Measurements from ENCODE around the gene FXYD3.

Gene FXYD3

DNA sequence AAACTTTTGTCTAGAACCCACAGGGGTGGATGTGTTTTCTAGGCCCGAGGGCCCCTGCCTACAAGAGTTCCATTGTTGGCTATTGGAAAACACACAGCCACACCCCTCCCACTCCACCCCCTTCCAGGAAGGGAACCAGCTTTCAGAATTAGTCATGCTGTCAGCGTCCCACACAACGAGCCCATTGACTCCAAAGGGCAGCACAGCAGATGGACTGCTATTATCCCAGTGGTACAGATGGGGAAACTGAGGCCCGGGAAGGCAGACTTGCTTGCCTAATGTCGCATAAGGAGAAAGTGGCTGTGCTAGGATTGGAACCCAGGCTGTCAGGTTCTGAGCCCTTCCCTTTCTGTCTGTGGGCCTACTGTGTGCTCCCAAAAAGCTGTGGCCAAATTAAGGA is 8.1 kb upstream of the FXYD3 start:
- DNase-seq: no peak

DNA sequence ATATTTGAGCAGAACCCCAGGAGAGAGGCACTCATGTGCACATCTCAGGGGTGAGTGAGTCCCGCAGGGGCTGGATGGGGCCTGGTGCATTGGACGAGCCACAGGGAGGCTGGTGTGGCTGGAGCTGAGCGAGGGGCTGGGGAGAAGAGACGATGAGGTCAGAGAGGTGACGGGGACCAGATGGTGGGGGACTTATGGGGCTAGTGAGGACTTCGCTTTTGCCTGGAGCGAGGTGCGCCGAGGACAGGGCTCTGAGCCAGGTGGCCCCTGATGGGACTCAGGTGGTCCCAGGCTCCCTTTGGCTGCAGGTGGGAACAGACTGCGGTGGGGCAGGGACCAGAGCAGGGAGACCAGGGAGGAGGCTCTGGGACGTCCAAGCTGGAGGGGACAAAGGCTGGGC is 6.9 kb upstream of the FXYD3 start:
- DNase-seq: no peak

DNA sequence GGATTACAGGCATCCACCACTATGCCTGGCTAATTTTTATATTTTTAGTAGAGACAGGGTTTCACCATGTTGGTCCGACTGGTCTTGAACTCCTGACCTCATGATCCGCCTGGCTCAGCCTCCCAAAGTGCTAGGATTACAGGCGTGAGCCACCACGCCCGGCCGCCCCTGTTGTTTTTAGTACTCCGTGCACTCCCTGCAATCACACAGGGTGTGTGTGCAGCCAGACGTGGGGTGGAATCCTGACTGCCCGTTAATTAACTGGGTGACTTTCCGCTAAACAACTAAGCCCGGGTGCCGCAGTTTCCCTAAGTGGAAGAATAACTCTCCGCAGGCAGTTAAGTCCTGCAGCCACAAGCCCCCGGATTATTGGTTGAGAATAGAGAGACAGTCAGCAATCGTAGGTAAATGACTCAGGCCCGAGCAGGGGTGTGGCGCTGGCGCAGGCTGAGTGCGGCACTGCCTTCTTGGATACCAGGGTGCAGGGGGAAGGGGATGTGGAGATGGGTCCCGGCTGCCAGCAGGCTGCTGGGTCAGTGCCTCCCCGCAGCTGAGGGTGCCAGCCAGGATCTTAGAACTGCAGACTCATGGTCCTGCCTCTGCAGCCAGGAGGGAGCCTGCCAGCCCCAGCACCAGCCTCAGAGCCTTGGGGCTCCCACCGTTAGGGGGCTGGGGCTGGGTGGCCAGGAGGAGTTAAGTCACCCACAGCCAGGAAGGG is 6.1 kb upstream of the FXYD3 start:
- no peak for DNase-seq

- DNase-seq: no peak
Observed at GRCh38 chr19:35110974-35111373, 4.6 kb upstream of the FXYD3 start.

DNA sequence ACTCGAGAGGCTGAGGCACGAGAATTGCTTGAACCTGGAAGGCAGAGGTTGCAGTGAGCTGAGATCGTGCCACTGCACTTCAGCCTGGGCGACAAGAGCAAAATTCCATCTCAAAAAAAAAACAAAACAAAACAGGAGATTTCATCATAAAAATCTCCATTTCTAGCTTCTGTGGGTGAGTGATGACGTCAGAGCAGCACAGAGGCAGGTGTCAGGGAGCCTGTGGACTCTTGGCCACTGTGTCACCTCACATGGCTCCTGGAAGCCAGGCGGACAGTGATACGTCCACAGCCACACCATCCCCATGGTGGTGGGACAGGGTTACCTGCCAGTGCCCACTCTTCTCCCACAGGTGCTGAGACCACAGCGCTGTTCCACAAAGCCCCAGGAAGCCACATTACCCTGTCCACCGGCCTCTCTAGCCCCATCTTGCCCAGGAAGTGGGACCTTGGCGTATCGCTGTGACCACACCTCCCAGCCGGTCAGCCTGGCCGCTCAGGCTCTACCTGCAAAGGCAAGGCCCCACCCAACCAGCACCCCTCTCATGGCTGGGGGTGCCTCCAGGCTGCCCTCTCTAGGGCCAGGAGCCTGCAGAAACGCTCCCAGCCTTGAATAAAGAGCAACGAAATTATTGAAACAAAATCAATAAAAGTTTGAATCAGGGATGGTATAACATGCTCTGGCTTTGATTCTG is 2.5 kb upstream of the FXYD3 start:
- DNase-seq: no peak

GRCh38 chr19:35114353-35115176 is 1.1 kb upstream of the FXYD3 start:
- DNase-seq: peak; percentile 55

DNA sequence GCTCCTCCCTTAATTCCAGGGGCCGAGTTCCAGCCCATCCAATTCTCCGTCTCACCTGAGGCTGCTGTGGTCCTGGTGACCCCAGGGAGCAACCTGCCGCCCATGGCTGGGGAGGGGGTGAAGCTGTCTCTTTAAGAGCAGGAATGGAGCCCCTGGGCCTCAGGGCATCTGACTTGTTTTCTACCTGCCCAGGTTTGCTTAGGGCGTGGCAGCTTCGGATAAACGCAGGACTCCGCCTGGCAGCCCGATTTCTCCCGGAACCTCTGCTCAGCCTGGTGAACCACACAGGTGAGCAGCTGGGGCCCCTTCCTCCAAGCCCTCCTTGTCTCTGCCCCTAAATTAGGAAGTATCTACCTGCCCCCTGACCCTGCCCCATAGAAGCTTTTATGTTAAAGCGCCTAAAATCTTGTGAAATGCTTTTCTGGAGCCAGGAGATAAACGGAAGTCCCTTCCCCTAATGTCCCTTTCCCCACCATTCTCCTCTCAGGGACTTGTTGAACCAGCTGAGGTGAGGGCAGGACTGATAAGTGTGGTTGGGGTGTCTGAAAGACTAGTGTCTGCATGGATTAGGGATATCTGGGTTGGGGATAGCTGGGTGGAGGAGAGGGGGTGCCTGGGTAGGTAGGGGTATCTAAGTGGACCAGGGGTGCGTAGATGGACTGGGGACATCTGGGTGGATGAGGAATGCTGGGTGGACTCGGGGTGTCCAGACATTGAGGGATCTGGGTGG is 614 bp downstream of the FXYD3 start:
- DNase-seq: no peak

DNA sequence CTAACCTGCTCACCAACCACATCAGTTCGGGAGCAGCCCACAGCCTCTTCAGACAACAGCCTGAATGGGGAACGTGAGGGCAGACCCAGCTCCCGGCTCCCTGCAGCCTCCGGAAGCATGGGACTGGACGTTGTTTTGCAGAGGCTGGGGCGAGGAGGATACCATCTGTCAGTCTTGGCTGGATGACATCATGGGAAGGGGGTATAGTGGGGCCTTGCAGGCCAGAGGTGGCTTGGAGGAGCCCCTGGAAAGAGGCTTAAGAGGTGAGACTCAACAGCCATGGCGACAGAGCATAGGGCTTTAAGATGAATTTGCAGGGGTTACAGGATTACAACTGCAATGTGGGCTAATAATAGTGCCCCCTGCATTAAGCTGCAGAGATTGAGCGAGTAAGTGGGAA is 1.5 kb downstream of the FXYD3 start:
- DNase-seq: no peak

- DNase-seq: no peak
Observed at GRCh38 chr19:35117799-35118198, 2.2 kb downstream of the FXYD3 start.

DNA sequence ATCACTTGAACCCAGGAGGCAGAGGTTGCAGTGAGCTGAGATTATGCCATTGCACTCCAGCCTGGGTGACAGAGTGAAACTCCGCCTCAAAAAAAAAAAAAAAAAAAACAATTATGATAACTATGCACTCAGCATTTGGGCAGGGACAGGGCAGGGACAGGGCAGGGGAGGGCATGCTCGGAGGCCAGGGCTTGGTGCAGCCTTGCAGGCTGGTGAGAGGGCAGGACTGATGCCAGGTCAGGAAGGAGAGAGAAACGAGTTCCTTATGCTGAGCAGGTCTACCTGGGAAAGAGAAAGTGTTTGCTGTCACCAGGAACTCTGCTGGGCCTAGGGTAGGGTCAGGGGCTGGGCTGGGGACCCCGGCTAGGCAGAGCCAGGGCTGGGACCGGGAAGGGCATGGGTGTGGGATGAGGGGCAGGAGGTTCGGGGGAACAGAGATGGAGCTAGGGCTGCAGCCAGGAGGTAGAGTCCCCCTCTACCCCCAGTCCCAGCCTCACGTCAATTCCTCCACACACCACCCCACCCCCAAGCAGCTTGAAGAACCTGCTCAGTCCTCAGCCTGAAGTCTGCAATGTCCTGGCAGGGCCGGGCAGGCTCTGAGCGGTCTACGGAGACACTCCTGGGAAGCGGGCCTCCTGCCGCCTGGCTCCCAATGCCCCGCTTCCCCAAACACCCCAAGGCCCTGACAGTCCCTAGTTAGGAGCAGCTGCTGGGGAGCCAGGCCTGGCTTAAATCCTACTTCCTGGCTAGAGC is 2.8 kb downstream of the FXYD3 start:
- no peak for DNase-seq

- no peak for DNase-seq
Observed at GRCh38 chr19:35119091-35119490, 3.5 kb downstream of the FXYD3 start.

DNA sequence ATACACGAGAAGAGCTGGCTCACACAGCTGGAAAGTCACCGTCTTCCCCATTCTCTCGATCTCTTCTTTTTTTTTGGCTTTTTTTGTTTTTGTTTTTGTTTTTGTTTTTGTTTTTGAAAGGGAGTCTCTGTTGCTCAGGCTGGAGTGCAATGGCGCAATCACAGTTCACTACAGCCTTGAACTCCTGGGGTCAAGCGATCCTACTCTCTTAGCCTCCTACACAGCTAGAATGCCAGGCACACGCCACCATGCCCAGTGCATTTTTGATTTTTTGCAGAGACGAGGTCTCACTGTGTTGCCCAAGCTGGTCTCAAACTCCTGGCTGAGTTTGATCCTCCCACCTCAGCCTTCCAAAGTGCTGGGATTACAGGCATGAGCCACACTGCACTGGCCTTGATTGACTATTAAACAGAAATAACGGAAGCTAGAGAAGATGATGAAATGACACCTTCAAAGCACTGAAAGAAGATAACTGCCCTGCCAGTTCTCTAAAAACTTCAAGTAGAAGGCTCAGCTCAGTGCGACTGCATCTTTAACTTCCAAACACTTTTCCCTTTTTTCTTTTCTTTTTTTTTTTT is 4.0 kb downstream of the FXYD3 start:
- DNase-seq: no peak

DNA sequence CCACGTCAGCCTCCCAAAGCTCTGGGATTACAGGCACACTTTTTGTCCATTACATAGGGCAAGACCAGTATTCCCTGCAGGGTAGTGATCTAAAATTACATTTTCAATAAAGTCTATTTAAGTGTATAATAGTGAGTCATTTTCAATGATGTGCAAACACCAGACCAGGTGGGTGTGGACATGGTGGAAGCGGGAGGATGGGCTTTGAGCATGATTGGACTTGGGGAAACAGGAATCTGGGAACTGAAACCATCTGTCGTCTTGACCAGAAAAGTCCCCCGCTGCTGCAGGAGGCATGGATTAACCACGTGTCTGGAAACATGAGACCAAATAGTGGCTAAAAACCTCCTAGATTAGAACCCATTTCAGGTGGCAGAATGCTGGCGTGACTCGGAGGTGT is 4.9 kb downstream of the FXYD3 start:
- DNase-seq: no peak

DNA sequence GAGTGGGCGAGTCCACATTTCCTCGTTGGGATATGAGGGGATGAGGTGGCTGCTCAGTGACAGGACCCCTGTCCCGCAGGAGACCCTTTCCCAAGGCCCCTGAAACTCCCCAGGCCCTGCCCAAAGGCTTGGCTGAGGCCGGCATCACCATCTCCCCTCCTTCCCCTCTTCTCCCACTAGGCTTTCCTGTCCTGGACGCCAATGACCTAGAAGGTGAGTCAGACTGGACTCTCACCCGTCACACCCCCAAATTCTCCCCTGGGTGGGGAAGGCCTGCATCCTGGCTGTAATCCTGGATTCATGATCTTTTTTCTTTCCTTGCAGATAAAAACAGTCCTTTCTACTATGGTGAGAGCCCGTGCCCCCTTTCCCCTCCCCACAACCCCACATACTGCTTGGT is 5.3 kb downstream of the FXYD3 start:
- DNase-seq: no peak

DNA sequence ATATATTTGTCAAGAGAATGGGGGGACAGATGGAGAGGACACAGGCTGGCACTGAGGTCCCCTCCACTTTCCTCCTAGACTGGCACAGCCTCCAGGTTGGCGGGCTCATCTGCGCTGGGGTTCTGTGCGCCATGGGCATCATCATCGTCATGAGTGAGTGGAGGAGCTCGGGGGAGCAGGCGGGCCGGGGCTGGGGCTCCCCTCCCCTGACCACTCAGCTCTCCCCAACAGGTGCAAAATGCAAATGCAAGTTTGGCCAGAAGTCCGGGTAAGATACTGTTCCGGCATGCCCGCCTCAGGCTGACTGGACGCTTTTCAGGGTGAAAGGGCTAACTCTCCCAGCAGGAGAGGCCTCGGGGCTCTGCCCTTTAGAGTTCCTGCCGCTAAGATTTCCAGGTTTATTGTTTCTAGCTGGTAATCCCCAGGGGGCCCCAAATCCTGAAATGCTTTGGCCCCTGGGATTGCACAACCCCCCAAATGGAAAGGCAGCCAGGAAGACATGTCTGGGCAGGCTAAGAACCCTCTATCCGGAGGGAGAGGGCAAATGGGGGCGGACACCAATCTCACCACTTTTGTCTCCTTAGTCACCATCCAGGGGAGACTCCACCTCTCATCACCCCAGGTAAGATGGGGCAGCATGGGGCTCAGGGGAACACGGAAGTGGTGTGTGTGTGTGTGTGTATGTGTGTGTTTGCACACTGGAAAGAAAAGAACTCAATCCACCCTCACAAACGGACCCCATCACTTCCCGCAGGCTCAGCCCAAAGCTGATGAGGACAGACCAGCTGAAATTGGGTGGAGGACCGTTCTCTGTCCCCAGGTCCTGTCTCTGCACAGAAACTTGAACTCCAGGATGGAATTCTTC is 7.3 kb downstream of the FXYD3 start:
- no peak for DNase-seq

DNA sequence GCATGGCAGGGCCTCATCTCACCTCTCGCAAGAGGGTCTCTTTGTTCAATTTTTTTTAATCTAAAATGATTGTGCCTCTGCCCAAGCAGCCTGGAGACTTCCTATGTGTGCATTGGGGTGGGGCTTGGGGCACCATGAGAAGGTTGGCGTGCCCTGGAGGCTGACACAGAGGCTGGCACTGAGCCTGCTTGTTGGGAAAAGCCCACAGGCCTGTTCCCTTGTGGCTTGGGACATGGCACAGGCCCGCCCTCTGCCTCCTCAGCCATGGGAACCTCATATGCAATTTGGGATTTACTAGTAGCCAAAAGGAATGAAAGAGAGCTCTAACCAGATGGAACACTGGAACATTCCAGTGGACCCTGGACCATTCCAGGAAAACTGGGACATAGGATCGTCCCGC is 8.0 kb downstream of the FXYD3 start:
- no peak for DNase-seq

- DNase-seq: peak; percentile 87
Observed at GRCh38 chr19:35124098-35125060, 8.8 kb downstream of the FXYD3 start.

DNA sequence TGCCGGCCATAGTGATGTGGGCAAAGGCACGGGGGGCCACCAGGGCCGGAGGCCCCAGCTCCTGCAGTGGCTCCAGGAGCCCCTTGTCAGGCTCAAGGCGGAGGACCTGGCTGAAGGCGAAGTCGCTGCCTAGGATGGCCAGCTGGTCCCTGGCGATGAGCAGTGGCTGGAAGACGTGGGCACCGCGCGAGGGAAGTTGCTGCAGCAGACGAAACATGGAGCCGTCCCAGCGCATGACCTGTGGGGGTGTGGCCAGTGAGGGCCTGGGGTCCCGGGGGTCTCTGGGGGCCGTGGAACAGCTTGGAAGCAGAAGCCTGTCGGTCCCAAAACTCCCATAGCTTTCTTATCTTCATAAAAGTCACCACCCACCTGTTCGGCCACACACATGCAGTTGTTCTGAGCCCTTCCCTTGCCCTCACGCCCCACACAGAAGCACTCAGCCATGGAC is 9.7 kb downstream of the FXYD3 start:
- DNase-seq: no peak

GRCh38 chr19:35125749-35126623 is 10.4 kb downstream of the FXYD3 start:
- DNase-seq: no peak
